Glomerular endothelial cell (primary cell): ENCODE data around the gene TSPAN13. TPM values are rescaled to one million over a fixed set of nuclear protein-coding genes. Genes with fewer than 3 reads are reported as not detected.

Source experiments
- DNase-seq: peaks from one replicate; pipeline ENCODE4 v3.0.0-alpha.2; 2011; ENCODE audit warnings: low read depth, low spot score; ENCODE audit errors: extremely low read depth
- total RNA-seq: library from RNA; depleted of rRNA; stranded (reverse); fragments of >200 nt; gene quantifications from 2 replicates; pipeline ENCODE4 v1.2.3, GENCODE V29; 2015

TSPAN13 gene
- total RNA-seq, 1 donor from 2014 or later: 37.5 TPM

DNA sequence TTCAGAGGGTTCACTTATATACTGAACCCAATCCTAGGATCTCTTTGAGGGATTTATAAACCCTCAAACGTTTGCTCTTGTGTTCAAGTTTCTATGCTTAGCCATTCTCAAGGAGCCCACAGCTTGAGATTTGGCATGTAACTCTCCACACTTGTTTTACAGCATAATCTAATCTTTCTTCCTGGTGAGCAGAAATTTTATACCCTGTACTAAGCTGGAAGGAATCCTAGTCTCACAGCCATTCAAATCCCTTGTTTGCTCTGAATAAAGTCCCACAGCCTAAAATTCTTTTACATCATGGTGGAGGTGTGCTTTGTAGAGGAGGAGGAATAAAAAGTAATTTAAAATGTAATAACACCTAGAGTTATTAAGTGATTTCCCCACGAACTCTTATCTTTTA, 56.6 kb downstream of the TSPAN13 start:
- no peak for DNase-seq

DNA sequence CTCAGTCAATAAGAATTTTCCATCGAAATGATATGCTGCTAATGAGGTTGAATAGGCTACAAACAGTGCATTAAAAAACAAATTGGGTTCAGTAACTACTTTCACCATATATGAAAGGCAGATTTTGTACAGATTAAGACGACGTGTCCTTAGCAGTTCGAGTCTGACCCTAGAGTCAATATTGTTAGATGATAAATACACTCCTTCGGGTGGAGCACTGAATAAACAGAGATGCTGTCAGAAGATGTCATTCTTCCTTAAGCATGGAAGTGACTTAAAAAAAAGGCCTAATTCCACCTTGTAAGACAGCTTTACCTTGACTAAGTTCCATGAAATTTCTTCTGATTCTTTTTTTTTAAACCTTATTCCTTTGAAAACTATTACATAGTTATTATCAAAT, 57.0 kb downstream of the TSPAN13 start:
- DNase-seq: no peak

DNA sequence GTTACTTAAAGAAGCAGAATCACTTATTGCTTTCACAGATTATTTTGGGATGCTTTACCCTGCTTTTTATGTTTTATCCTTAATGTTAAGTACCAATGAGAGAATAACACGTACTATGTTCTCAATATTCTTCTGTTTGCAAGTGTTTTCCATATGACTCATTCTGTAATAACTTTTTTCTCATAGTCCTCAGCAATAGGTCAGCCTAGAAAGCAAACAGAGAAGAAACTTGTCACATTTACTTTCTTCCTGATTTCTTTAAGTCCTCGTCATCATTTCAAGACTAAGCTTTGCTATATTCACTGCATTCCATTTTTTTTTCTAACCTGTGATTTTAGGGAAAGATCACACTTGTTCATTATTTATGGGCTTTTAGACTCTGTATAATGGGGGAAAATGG, 58.0 kb downstream of the TSPAN13 start:
- DNase-seq: peak; percentile 31

DNA sequence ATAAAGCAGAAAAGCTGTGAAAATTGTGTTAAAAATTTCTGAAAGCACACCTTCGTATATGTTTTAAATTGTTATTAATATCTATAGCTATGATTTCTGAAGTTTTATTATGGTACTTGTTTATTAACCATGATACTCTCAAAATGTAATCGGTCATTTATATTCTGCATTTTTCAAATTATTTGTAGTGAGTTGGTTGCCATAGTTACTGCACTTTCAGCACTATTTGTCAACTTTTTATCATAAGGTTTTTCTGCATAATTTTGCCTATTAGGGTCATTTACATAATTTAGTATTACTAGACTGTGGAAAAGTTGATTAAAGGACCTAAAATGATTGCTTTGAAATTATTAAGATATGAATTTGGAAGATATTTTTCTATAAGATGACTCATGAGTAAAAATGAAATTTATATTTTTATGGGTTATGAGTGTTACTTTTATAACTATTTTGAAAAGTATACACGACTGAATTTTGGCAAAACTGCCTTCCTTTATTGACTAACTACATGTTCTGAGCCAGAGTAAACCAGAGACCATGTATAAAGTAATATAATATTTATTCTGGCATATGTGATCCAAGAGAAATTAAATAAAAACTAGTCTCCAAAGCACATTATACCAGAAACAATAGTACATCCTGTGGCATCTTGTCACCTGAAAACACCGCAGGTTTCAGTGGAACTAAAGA, 59.1 kb downstream of the TSPAN13 start:
- no peak for DNase-seq

DNA sequence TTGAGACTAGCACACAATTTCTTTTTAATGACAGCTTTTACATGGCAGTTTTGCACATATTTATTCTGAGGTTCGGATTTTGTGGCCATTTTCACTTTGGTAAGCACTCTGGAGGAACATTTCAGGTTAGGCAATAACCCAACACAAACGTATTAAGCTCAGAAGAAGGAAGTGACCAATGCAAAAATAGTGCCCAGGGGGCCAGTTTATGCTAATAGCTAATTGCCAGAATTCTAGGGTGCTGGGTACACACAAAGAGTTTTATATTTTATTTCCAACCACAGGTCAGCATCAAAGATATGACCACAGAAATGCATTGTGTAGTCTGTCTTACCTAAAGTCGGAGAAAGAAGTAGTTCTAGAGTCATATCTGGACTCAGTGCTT, 59.7 kb downstream of the TSPAN13 start:
- DNase-seq: no peak

DNA sequence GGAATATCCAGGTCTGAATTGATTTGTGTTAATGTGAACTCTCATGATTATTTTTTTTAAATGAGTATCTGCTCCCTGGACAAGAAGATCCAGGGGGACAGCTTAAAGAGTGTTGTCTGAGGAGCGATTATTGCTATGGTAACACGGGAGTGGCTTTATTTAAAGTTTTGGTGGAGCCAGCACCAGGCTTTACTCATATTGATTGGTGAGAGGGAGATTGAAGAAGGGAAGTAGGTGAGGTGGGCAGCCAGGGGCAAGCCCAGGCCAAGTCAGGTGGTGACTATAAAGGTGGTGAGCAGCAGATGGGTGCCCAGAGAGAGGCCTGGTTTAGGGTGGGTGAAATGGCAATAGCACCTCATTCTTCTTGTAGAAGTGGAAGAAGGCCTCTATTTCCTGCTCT, 61.4 kb downstream of the TSPAN13 start:
- no peak for DNase-seq

DNA sequence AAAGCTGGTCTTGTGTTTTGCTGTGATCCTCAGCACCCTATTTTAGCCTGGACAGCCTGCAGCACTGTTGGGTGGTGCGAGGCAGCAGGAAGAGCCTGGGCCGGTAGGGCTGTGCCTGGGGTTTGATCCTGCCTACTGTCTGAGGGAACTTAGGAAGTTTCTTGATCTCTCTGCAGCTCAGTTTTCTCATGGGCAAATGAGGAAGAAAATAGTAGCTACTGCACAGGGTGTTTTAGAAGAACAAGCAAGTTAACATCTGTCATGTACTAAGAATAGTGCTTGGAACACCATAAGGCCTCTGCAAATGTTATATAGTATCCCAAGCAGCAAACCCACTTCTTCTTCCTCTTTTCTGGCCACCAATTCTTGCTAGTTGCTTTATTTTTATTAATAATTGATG, 63.3 kb downstream of the TSPAN13 start:
- no peak for DNase-seq

DNA sequence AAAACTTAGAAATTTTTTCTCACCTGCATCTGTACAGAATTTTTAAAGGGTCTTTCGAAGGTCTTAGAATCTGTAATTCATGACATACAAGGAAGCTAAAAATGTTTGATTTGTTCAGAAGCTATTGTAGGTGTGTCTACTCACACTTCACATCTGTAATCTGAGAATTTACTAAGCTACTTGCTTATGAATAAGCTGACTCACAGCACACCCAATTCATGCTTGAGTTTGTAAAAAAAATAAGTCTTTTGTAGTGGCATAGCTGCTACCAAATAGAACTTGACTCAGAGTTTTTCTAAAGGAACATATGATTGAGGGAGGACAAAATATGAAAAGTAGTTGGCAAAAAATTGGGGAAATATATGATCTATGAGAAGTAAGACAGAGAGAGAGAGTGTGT, 64.0 kb downstream of the TSPAN13 start:
- DNase-seq: no peak

DNA sequence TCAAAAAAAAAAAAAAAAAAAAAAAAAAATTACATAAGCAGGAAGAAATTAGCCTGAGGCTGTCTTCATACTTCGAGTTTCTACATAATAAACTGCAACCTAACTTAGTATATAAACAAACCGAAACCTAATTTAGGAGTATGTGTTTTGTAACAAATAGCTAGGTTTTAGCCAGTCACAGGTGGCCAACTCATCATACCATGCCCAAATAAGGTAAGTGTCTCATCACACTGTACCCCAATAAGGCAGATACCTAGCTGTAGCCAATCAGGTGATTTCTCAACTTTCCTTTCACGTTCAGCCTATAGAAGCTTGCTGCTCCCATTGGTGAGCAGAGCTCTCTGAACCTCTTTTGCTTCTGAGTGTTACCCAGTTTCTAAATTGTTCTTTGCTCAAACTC, 65.2 kb downstream of the TSPAN13 start:
- DNase-seq: no peak

DNA sequence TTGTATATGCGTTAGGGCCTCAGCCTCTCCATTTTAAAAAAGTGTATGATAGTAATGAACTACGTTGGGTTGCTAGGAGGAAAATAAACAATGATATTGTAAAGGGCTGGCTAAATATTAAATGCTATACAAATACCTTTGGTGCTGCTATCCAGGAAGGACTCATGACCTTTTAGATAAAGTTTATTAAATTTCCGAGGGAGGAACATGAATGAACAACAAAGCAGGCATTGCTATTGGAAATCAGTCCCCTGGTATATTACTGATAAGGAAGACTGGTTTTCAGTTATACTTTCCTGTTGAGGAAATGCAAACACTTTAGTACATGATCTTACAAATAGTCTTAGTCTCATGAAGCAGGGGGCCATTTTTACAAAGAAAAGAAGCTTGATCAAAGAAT, 68.5 kb downstream of the TSPAN13 start:
- no peak for DNase-seq

DNA sequence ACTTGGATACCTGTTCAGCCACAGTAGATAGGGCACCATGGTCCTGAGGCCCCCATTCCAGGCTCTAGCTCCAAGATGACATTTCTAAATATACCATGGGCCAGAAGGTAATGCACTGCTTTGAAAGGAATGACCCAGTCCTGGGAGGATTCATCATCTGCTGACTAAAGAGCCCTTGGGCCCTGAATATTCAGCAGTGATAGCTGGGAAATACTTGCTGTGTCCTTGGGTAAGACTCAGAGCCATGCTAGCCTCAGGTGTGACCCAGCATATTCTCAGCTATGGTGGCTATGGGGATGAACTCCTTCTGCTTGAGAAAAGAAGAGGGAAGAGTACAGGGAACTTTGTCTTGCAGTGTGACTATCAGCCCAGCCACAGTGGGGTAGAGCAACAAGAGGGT, 72.5 kb downstream of the TSPAN13 start:
- DNase-seq: no peak

DNA sequence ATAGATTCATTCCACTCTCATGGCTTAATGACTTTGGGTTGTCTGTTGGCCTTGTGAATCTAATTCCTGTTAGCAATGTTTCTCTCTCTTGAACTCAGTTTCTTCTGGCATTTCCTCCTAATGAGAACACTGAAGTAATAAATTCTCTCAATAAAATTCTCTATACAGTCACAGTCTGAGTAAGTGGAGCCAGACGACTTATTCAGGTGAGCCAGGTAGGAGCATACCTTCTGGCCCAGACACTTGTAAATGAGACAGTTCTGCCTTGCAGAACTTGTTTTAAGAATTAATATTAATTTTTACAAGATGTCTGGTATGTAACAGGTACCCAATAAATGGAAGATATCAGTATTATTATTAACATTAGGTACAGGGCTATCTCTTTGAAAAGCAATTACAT, 79.8 kb downstream of the TSPAN13 start:
- DNase-seq: no peak

Other genes with a start within 250 kb of the TSPAN13 start
- gene LRRC72, start 226.9 kb upstream of the TSPAN13 start, total RNA-seq: not detected in 2 replicates
- gene ANKMY2, start 108.0 kb upstream of the TSPAN13 start, total RNA-seq: 7.8 and 9.2 TPM in 2 replicates
- gene BZW2, start 107.6 kb upstream of the TSPAN13 start, total RNA-seq: 98.5 and 115 TPM in 2 replicates
- not detected in 2 replicates for gene AGR2, start 51.2 kb downstream of the TSPAN13 start, total RNA-seq
- gene AGR3, start 128.2 kb downstream of the TSPAN13 start, total RNA-seq: not detected in 2 replicates